ENCODE data around the gene ETV3L.

GRCh38 chr1:157115851-157116736 is 16.5 kb upstream of the ETV3L start:
- no peak for TF ChIP-seq CTCF (IDR thresholded peaks at IDR 0.05)
- TF ChIP-seq POLR2A (IDR thresholded peaks at IDR 0.05) = no peak

Data from body of pancreas (tissue), 4 donors.